GM10266 (cell line): ENCODE results near the gene KIFC3.
A peak's percentile ranks its signal among the peaks of the same experiment; 100 is the strongest.
"Not testable (repeated sequence)": the region's sequence is repeated elsewhere in the genome, so short reads cannot be mapped to it uniquely, and the experiment has no call there.

Source experiments
- DNase-seq: peaks from one replicate; pipeline ENCODE4 v3.0.0; 2012; ENCODE audit errors: extremely low spot score
- CTCF ChIP-seq: IDR thresholded peaks from 2 replicates; pipeline ENCODE4 v1.5.1; 2012; ENCODE audit warnings: mild to moderate bottlenecking, low read depth; ENCODE audit not compliant: control insufficient read depth, insufficient read depth; ENCODE audit errors: missing control alignments

The KIFC3 gene

GRCh38 chr16:57781741-57782606 lies 20.3 kb downstream of the KIFC3 start:
- no peak for DNase-seq
- no peak for TF ChIP-seq CTCF

- no peak for TF ChIP-seq CTCF
Observed at GRCh38 chr16:57781349-57781740, 20.9 kb downstream of the KIFC3 start.

GRCh38 chr16:57779836-57780235 lies 22.5 kb downstream of the KIFC3 start:
- not testable (repeated sequence) for DNase-seq

More at GRCh38 chr16:57781349-57781740, 20.9 kb downstream of the KIFC3 start:
- DNase-seq: no peak

GRCh38 chr16:57778658-57779057 lies 23.6 kb downstream of the KIFC3 start:
- no peak for DNase-seq
- no peak for TF ChIP-seq CTCF

GRCh38 chr16:57775661-57776469 lies 26.4 kb downstream of the KIFC3 start:
- no peak for DNase-seq

GRCh38 chr16:57774705-57775285 lies 27.5 kb downstream of the KIFC3 start:
- no peak for DNase-seq
- no peak for TF ChIP-seq CTCF

More at GRCh38 chr16:57775661-57776469, 26.4 kb downstream of the KIFC3 start:
- TF ChIP-seq CTCF: peak; percentile 20

GRCh38 chr16:57773655-57774295 lies 28.5 kb downstream of the KIFC3 start:
- DNase-seq: no peak

More at GRCh38 chr16:57773655-57774295, 28.5 kb downstream of the KIFC3 start:
- no peak for TF ChIP-seq CTCF
